ENCODE measurements around the gene LRP1B.

LRP1B gene

DNA sequence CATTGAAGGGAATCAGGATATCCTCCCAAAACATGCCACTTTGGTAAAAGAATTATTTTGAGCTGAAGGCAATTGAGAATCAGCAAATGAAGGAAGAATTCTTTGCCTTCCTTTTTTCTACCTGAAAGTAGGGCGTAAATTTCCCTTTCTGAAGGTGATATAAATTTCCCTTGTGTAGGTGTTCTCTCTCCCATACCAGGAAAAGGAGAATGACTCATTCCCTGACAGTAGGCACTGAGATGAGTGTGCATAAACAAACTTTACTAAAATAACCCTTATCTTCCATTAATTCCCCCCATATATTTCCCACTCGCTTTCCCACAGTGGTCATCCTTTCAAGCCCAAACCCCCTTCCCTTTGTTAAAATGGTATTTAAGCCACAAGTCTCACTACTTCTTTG is 1339.0 kb downstream of the LRP1B start:
- TF ChIP-seq, protein P1, sequence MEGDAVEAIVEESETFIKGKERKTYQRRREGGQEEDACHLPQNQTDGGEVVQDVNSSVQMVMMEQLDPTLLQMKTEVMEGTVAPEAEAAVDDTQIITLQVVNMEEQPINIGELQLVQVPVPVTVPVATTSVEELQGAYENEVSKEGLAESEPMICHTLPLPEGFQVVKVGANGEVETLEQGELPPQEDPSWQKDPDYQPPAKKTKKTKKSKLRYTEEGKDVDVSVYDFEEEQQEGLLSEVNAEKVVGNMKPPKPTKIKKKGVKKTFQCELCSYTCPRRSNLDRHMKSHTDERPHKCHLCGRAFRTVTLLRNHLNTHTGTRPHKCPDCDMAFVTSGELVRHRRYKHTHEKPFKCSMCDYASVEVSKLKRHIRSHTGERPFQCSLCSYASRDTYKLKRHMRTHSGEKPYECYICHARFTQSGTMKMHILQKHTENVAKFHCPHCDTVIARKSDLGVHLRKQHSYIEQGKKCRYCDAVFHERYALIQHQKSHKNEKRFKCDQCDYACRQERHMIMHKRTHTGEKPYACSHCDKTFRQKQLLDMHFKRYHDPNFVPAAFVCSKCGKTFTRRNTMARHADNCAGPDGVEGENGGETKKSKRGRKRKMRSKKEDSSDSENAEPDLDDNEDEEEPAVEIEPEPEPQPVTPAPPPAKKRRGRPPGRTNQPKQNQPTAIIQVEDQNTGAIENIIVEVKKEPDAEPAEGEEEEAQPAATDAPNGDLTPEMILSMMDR (conservative IDR thresholded peaks at IDR 0.05) = no peak

DNA sequence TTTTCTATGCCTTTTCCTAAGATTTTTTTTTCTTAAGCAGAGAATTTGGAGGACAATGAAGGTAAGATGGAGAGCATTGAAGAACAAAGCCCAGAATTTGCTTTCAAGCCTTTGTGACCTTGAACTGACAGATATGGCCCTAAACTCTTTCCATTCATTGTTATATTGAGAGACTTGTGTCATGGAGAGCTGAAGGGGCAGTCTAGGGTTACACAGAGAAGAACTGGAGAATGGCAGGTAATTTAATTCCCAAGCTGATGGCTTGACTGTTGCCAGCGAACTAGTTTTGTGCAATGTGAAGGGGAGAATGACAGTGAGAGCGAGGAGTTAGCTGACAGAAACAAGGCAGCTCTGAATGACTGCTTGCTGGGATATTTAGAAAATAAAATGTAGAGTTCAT is 1344.2 kb downstream of the LRP1B start:
- TF ChIP-seq, protein P1 (conservative IDR thresholded peaks at IDR 0.05) = no peak
- H3K27ac ChIP-seq = no peak overlapping the region

More for the DNA sequence above, 1339.0 kb downstream of the LRP1B start:
- H3K27ac ChIP-seq = no peak overlapping the region

DNA sequence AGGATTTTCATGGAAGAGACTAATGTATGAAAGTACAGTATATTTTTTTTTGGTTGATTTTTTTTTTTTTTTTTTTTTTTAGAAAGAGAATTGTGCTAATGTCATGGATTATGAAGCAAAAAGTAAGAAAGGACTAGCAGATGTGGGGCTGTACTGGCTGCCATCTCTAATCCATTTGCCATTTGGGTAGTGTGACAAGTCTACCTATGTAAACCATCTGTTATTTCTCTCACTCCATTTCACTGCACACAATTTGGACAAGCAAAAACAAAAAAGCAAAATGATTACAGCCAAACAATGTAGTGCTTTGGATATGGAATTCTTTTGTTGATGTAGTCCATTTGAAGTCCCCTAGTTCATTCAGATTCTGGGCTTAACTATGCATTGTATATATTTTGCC is 1355.4 kb downstream of the LRP1B start:
- TF ChIP-seq, protein P1 (conservative IDR thresholded peaks at IDR 0.05) = no peak
- no peak overlapping the region for H3K27ac ChIP-seq

DNA sequence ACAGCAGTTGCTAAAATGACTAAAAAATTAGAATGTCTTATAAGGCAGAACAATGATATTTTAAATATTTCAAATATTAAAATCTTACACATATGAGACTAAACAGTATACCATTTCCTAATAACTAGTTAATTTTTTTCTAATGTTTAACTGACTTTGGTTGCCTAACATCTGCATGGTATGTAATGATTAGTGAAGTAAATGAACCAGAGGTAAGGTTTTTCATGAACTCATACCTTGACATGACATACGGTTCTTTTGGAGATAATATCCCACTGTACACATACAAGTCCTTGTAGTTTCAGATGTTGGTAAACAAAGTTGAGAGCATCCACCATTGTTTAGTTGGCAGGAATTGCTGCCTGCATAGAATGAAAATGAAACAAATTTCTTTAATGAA is 1360.2 kb downstream of the LRP1B start:
- no peak overlapping the region for H3K27ac ChIP-seq
- TF ChIP-seq, protein P1 (conservative IDR thresholded peaks at IDR 0.05) = no peak

DNA sequence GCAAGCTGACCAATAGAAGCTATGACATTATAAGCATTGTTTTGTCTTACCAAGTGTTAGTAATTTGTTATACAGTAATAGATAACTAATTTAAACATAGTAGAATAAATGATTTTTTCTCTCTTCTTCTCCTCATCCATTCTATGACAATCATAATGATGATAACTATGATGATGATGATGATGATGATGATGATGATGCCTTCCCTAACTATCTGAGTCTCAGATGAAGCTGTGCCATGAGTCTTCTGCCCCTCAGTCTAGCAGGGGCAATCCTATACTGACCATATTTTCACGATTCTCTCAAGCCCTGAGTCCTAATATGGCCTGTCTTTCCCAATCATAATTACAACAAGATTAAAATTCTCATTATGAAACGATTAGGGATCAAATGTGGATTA is 1369.0 kb downstream of the LRP1B start:
- no peak overlapping the region for H3K27ac ChIP-seq
- TF ChIP-seq, protein P1 (conservative IDR thresholded peaks at IDR 0.05) = no peak

DNA sequence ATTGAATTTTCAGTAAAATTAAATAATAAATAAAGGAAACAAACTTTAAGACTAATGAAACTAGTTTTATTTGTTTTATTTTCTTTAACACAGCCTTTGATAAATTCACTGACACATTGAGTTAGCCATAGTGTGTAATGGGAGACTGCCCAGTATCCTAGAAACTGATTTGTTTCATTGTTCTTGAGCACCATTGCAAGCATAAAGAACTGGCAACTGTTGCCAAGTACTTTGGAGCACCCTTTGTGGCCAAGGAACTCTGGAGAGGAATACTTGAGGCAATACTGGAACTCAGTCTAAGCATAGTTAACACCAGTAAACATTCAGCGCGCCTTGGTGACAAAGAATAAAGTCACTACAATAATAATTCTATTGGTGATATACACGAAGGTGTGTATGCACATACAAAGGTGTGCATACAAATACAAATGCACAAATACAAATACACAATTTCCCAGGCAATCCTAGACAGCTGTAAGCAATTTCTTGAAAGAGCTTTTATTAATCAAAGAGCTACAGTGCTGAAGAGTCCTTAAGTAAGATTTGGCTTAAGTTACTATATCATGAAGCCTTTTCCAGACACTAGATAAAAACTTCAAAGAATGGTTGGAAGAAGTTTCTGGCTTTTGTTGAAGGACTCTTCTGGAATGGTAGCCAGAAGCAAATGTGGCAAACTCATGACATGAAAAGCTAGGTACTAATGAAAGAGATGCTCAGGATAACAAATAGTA is 1371.2 kb downstream of the LRP1B start:
- no peak overlapping the region for H3K27ac ChIP-seq
- TF ChIP-seq, protein P1 (conservative IDR thresholded peaks at IDR 0.05) = no peak

DNA sequence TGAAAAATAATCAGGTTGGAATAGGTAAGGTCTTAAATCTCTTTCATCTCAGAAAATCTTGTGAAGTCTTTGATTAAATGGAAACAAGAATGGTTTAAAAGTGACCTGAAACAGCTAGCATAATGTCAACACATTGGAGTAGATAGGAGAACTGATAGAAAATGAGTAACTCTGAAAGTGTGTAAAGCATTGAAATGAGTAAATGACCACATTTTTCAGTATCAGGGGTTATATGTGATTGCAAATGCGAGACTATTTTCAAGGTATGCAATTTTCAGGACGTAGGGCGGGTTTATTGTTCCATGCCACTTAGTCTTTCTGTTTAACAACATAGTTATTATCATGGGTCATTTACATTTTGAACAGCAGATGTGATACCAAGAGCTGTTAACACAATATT is 1383.2 kb downstream of the LRP1B start:
- no peak overlapping the region for H3K27ac ChIP-seq
- TF ChIP-seq, protein P1 (conservative IDR thresholded peaks at IDR 0.05) = no peak
